Fibroblast of peridontal ligament (primary cell): ENCODE measurements around the gene PIM3.
A peak's percentile ranks its signal among the peaks of the same experiment; 100 is the strongest.
"Not testable (repeated sequence)": the region's sequence is repeated elsewhere in the genome, so short reads cannot be mapped to it uniquely, and the experiment has no call there.

Experiments used
- DNase-seq: peaks from one replicate; pipeline ENCODE4 v3.0.0-alpha.2; 2010; ENCODE audit errors: extremely low read depth

Gene PIM3

GRCh38 chr22:49966774-49967705 lies 6.5 kb downstream of the PIM3 start:
- no peak for DNase-seq

- DNase-seq: no peak
Measured at GRCh38 chr22:49967706-49968208, 7.2 kb downstream of the PIM3 start.

GRCh38 chr22:49968313-49968830 lies 7.8 kb downstream of the PIM3 start:
- no peak for DNase-seq

- DNase-seq: no peak
Measured at GRCh38 chr22:49968831-49969661, 8.5 kb downstream of the PIM3 start.

GRCh38 chr22:49969751-49970527 lies 9.4 kb downstream of the PIM3 start:
- no peak for DNase-seq

- DNase-seq: peak; percentile 84
Measured at GRCh38 chr22:49970528-49971231, 10.1 kb downstream of the PIM3 start.

- peak; percentile 50 for DNase-seq
Measured at GRCh38 chr22:49971232-49972162, 10.9 kb downstream of the PIM3 start.

- DNase-seq: no peak
Measured at GRCh38 chr22:49972163-49973017, 11.8 kb downstream of the PIM3 start.

- DNase-seq: no peak
Measured at GRCh38 chr22:49973018-49973961, 12.7 kb downstream of the PIM3 start.

- DNase-seq: no peak
Measured at GRCh38 chr22:49975543-49976389, 15.2 kb downstream of the PIM3 start.

- DNase-seq: no peak
Measured at GRCh38 chr22:49976439-49977175, 16.0 kb downstream of the PIM3 start.

- no peak for DNase-seq
Measured at GRCh38 chr22:49977578-49977977, 17.0 kb downstream of the PIM3 start.

- no peak for DNase-seq
Measured at GRCh38 chr22:49979587-49980264, 19.2 kb downstream of the PIM3 start.

GRCh38 chr22:49981799-49982198 lies 21.2 kb downstream of the PIM3 start:
- not testable (repeated sequence) for DNase-seq
